ENCODE data around the gene RAB36.

- TF ChIP-seq, protein P1, sequence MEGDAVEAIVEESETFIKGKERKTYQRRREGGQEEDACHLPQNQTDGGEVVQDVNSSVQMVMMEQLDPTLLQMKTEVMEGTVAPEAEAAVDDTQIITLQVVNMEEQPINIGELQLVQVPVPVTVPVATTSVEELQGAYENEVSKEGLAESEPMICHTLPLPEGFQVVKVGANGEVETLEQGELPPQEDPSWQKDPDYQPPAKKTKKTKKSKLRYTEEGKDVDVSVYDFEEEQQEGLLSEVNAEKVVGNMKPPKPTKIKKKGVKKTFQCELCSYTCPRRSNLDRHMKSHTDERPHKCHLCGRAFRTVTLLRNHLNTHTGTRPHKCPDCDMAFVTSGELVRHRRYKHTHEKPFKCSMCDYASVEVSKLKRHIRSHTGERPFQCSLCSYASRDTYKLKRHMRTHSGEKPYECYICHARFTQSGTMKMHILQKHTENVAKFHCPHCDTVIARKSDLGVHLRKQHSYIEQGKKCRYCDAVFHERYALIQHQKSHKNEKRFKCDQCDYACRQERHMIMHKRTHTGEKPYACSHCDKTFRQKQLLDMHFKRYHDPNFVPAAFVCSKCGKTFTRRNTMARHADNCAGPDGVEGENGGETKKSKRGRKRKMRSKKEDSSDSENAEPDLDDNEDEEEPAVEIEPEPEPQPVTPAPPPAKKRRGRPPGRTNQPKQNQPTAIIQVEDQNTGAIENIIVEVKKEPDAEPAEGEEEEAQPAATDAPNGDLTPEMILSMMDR (IDR thresholded peaks at IDR 0.05) = no peak
- TF ChIP-seq EZH2 (IDR thresholded peaks at IDR 0.05; ENCODE audit: borderline replicate concordance, insufficient read depth, low read depth, low read length, poor library complexity, severe bottlenecking) = no peak
These were observed 35.1 kb downstream of the RAB36 start, which contains the start of gene BCR for GRCh38 chr22:23180301-23180892.

Measured in B cell (primary cell).